DND-41 (cell line): ENCODE data around the gene ASPRV1.
A peak's percentile ranks its signal among the peaks of the same experiment; 100 is the strongest.

ENCODE experiments used
- ATAC-seq: fragments of 200-7000 bp; cut with Tn5 transposase; 3 replicates; pipeline ENCODE4 v1.9.1; 2021; ENCODE audit warnings: low read depth; ENCODE audit not compliant: insufficient read depth
- DNase-seq: peaks from one replicate; pipeline ENCODE4 v3.0.0-alpha.2; 2020
- H2AFZ ChIP-seq: 2 replicates; pipeline ENCODE4 v1.6.0; 2012; ENCODE audit warnings: low read depth, low read length
- H3K27ac ChIP-seq: 2 replicates; pipeline ENCODE4 v1.5.1; 2012; ENCODE audit warnings: low read length, inconsistent platforms
- H3K27me3 ChIP-seq: fragments of 200-600 bp; sonication (generic); 2 replicates; pipeline ENCODE4 v1.6.0; 2012; ENCODE audit warnings: low read length, mild to moderate bottlenecking, inconsistent platforms; ENCODE audit not compliant: insufficient read depth, poor library complexity
- H3K36me3 ChIP-seq: 2 replicates; pipeline ENCODE4 v1.5.1; 2012; ENCODE audit warnings: low read length, inconsistent platforms; ENCODE audit not compliant: insufficient read depth
- H3K4me1 ChIP-seq: 2 replicates; pipeline ENCODE4 v1.5.1; 2012; ENCODE audit warnings: mild to moderate bottlenecking, low read length; ENCODE audit not compliant: insufficient read depth
- H3K4me2 ChIP-seq: 2 replicates; pipeline ENCODE4 v1.6.0; 2012; ENCODE audit warnings: mild to moderate bottlenecking, moderate library complexity, low read length, inconsistent platforms; ENCODE audit not compliant: insufficient read depth
- H3K4me3 ChIP-seq, 2 experiments: fragments of 200-600 bp in 1 of 2; shearing (Covaris generic) in 1 of 2; 2 replicates each; pipeline ENCODE4 v1.5.1; 2012 to 2016; ENCODE audit warnings: inconsistent platforms in 2 of 2, low read length in 2 of 2, mild to moderate bottlenecking in 2 of 2, low read depth in 1 of 2, moderate library complexity in 1 of 2
- H3K79me2 ChIP-seq: 2 replicates; pipeline ENCODE4 v1.6.0; 2012; ENCODE audit warnings: low read length, inconsistent platforms; ENCODE audit not compliant: insufficient read depth
- H3K9ac ChIP-seq: 2 replicates; pipeline ENCODE4 v1.6.0; 2012; ENCODE audit warnings: low read depth, mild to moderate bottlenecking, inconsistent platforms, low read length, moderate library complexity
- H3K9me3 ChIP-seq: 2 replicates; pipeline ENCODE4 v1.5.1; 2012; ENCODE audit warnings: low read length, moderate library complexity, mild to moderate bottlenecking, inconsistent platforms; ENCODE audit not compliant: insufficient read depth, severe bottlenecking
- H4K20me1 ChIP-seq: 2 replicates; pipeline ENCODE4 v1.6.0; 2012; ENCODE audit warnings: low read length; ENCODE audit not compliant: insufficient read depth
- EZH2 ChIP-seq: IDR thresholded peaks from 3 replicates; pipeline ENCODE4 v1.6.1; 2012; ENCODE audit warnings: borderline replicate concordance, low read depth, mild to moderate bottlenecking, moderate library complexity, low read length, inconsistent platforms; ENCODE audit not compliant: severe bottlenecking
- TF ChIP-seq, protein P1 (sequence below): IDR thresholded peaks from 2 replicates; pipeline ENCODE4 v1.5.1; 2012; ENCODE audit warnings: borderline replicate concordance, low read length, moderate library complexity, mild to moderate bottlenecking; ENCODE audit not compliant: poor library complexity, severe bottlenecking; ENCODE audit errors: extremely low read depth

The ASPRV1 gene

DNA sequence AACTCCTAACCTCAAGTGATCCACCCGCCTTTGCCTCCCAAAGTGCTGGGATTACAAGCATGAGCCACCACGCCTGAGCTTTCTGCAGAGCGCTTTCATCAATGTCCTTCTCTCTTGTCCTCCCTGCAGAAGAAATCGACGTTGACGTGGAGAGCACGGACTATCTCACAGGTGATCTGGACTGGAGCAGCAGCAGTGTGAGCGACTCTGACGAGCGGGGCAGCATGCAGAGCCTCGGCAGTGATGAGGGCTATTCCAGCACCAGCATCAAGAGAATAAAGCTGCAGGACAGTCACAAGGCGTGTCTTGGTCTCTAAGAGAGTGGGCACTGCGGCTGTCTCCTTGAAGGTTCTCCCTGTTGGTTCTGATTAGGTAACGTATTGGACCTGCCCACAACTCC is 23.5 kb downstream of the ASPRV1 start:
- no peaks in the 10 kb centered on the region for H3K9me3 ChIP-seq
- peaks cover 79% of the 10 kb centered on the region for H3K36me3 ChIP-seq
- no peaks in the 10 kb centered on the region for H4K20me1 ChIP-seq
- no peaks in the 10 kb centered on the region for H3K4me1 ChIP-seq
- H3K27me3 ChIP-seq: no peaks in the 10 kb centered on the region
- no peak overlapping the region for H3K4me3 ChIP-seq
- no peak overlapping the region for H3K4me2 ChIP-seq
- no peak for ATAC-seq
- TF ChIP-seq, protein P1, sequence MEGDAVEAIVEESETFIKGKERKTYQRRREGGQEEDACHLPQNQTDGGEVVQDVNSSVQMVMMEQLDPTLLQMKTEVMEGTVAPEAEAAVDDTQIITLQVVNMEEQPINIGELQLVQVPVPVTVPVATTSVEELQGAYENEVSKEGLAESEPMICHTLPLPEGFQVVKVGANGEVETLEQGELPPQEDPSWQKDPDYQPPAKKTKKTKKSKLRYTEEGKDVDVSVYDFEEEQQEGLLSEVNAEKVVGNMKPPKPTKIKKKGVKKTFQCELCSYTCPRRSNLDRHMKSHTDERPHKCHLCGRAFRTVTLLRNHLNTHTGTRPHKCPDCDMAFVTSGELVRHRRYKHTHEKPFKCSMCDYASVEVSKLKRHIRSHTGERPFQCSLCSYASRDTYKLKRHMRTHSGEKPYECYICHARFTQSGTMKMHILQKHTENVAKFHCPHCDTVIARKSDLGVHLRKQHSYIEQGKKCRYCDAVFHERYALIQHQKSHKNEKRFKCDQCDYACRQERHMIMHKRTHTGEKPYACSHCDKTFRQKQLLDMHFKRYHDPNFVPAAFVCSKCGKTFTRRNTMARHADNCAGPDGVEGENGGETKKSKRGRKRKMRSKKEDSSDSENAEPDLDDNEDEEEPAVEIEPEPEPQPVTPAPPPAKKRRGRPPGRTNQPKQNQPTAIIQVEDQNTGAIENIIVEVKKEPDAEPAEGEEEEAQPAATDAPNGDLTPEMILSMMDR: no peak
- no peak for TF ChIP-seq EZH2
- H3K9ac ChIP-seq: no peak overlapping the region
- DNase-seq: no peak
- H3K27ac ChIP-seq: no peak overlapping the region
- H2AFZ ChIP-seq: no peak overlapping the region
- no peaks in the 10 kb centered on the region for H3K79me2 ChIP-seq

DNA sequence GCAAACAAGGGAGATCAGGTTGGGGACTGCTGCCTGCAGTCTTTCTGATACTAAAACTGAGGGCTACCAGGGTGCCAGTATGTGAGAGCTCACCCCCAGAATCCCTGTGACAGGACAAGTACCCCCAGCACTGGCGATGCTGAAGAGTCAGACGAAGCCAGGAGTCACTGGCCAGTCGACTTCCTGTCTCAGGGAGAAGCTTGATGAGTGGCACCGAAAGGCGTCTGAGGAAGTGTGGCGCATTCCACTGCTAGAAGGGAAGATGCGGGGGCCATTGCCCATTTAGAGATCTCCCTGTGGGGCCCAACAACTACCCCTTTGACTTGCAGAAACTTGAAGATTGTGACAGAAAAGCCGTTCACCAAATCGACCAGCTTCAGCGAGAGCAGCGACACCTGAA is 24.5 kb downstream of the ASPRV1 start:
- Histone ChIP-seq H3K4me1 (no peaks in the 10 kb centered on the region; the same call in 1 of the 2 replicates), H3K79me2 (no peaks in the 10 kb centered on the region)
- TF ChIP-seq EZH2: no peak
- TF ChIP-seq, protein P1: no peak

DNA sequence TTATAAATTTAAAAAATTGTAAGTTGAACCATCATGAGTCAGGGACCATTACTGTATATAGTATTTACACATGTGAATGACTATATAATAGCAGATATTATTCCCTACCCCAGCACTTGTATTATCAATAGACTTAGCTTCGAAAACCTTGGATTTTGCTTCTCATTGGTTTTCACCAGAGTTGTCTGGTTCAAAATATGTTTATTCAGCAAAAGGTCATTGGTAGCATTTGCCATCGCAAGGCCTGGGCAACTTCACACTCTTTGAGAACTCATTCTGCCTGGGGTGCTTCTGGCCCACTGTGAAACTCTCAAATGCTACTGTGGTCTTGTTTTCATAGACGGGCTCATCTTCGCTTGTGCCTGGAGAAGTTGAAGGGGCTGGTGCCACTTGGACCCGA is 26.4 kb downstream of the ASPRV1 start:
- Histone ChIP-seq H3K4me3 (no peak overlapping the region), H3K4me1 (no peaks in the 10 kb centered on the region; the same call in 1 of the 2 replicates), H3K4me2 (no peak overlapping the region), H4K20me1 (no peaks in the 10 kb centered on the region), H3K9ac (no peak overlapping the region), H3K9me3 (no peaks in the 10 kb centered on the region), H2AFZ (no peak overlapping the region), H3K79me2 (no peaks in the 10 kb centered on the region), H3K27me3 (no peaks in the 10 kb centered on the region), H3K36me3 (peaks cover 56% of the 10 kb centered on the region), H3K27ac (no peak overlapping the region)
- no peak for ATAC-seq
- no peak for DNase-seq
- TF ChIP-seq, protein P1: no peak
- no peak for TF ChIP-seq EZH2

More for the DNA sequence above, 24.5 kb downstream of the ASPRV1 start:
- 0 out of 2 replicates have a peak overlapping the region, but pooled peaks have one; percentile 7 for H3K27ac ChIP-seq
- no peaks in the 10 kb centered on the region for H3K9me3 ChIP-seq
- H3K4me2 ChIP-seq: no peak overlapping the region
- H2AFZ ChIP-seq: no peak overlapping the region
- H3K36me3 ChIP-seq: peaks cover 71% of the 10 kb centered on the region
- no peaks in the 10 kb centered on the region for H4K20me1 ChIP-seq
- no peaks in the 10 kb centered on the region for H3K27me3 ChIP-seq
- ATAC-seq (no peak), DNase-seq (no peak)
- H3K9ac ChIP-seq: no peak overlapping the region
- no peak overlapping the region for H3K4me3 ChIP-seq

DNA sequence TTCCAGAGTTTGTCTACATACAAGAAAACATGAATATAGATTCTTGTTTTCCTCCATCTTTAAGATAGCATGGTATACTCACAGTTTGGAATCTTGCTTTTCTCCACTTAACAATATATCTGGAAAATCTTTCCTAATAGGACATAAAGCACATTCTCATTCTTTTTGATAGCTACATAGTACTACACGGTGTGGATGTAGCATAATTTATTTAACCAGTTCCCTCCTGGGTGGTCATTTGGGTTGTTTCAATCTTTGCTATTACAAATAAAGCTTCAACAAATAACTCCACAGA is 26.9 kb downstream of the ASPRV1 start:
- Histone ChIP-seq H3K9ac (no peak overlapping the region), H3K27ac (no peak overlapping the region)

More for the DNA sequence above, 26.9 kb downstream of the ASPRV1 start:
- Histone ChIP-seq H3K4me2 (no peak overlapping the region), H3K36me3 (peaks cover 54% of the 10 kb centered on the region), H4K20me1 (no peaks in the 10 kb centered on the region), H3K79me2 (no peaks in the 10 kb centered on the region), H3K9me3 (no peaks in the 10 kb centered on the region), H3K27me3 (no peaks in the 10 kb centered on the region), H3K4me1 (no peaks in the 10 kb centered on the region; the same call in 1 of the 2 replicates), H3K4me3 (no peak overlapping the region), H2AFZ (no peak overlapping the region)
- no peak for TF ChIP-seq EZH2
- TF ChIP-seq, protein P1: no peak
- ATAC-seq (no peak), DNase-seq (no peak)
